Panc1 (cell line): Measurements from ENCODE around the gene ATXN7L1. TPM values are rescaled to one million over a fixed set of nuclear protein-coding genes. Genes with fewer than 3 reads are reported as not detected.

Experiments
- ATAC-seq: fragments of 200-7000 bp; cut with Tn5 transposase; 2 replicates; pipeline ENCODE4 v1.9.1; 2020; ENCODE audit warnings: mild to moderate bottlenecking, moderate library complexity
- BruUV-seq: library from RNA; stranded (reverse); fragments of 400-500 nt; replicated peaks from 2 replicates; lab custom pipeline; 2021; lab: Mats Ljungman, UMichigan
- CTCF ChIA-PET: fragments of 300-600 bp; sonication (Branson Sonifier 250); formaldehyde crosslinking; loops from one replicate; lab custom pipeline; 2022; ENCODE audit warnings: antibody characterized with exemption; lab: Charles Lee
- POLR2A ChIA-PET: fragments of 300-600 bp; sonication (Branson Sonifier 250); formaldehyde crosslinking; loops from one replicate; lab custom pipeline; 2022; ENCODE audit warnings: antibody characterized with exemption; lab: Charles Lee
- DNase-seq: peaks from one replicate; pipeline ENCODE4 v3.0.0-alpha.2; 2010; ENCODE audit warnings: low read depth, low spot score
- H3K27ac ChIP-seq: 2 replicates; pipeline ENCODE4 v1.5.1; 2011; ENCODE audit warnings: mild to moderate bottlenecking, low read length, inconsistent platforms
- H3K27me3 ChIP-seq: fragments of 200-500 bp; sonication (Bioruptor generic); 2 replicates; pipeline ENCODE4 v1.6.0; 2014; ENCODE audit warnings: low read length, inconsistent platforms; ENCODE audit not compliant: control insufficient read depth, insufficient read depth
- H3K36me3 ChIP-seq: fragments of 200-500 bp; sonication (Bioruptor generic); 2 replicates; pipeline ENCODE4 v1.5.1; 2014; ENCODE audit warnings: inconsistent platforms, mild to moderate bottlenecking, low read length, moderate library complexity; ENCODE audit not compliant: control insufficient read depth, insufficient read depth
- H3K4me1 ChIP-seq: 2 replicates; pipeline ENCODE4 v1.5.1; 2011; ENCODE audit warnings: inconsistent platforms, mild to moderate bottlenecking, low read length, moderate library complexity; ENCODE audit not compliant: control insufficient read depth, insufficient read depth
- H3K4me3 ChIP-seq, 2 experiments: 2 replicates each; pipeline ENCODE4 v1.5.1; 2011 to 2012; ENCODE audit warnings: low read depth in 2 of 2, low read length in 2 of 2, mild to moderate bottlenecking in 2 of 2, inconsistent platforms in 1 of 2, moderate library complexity in 1 of 2
- H3K9me3 ChIP-seq: fragments of 200-500 bp; sonication (Bioruptor generic); 2 replicates; pipeline ENCODE4 v1.5.1; 2014; ENCODE audit warnings: low read depth, mild to moderate bottlenecking, inconsistent platforms, low read length, moderate library complexity; ENCODE audit not compliant: control insufficient read depth, insufficient read depth
- POLR2AphosphoS5 ChIP-seq: IDR thresholded peaks from 2 replicates; pipeline ENCODE4 v1.6.1; 2012; ENCODE audit warnings: mild to moderate bottlenecking, low read depth, low read length, moderate library complexity
- SIN3A ChIP-seq: IDR thresholded peaks from 2 replicates; pipeline ENCODE4 v1.6.1; 2012; ENCODE audit warnings: low read depth, mild to moderate bottlenecking, low read length, moderate library complexity, borderline replicate concordance; ENCODE audit not compliant: insufficient read depth
- TCF7L2 ChIP-seq: IDR thresholded peaks from 2 replicates; pipeline ENCODE4 v1.6.1; 2011; ENCODE audit warnings: mild to moderate bottlenecking, low read depth, low read length, inconsistent platforms
- in situ Hi-C: cut with HindIII; loops from 2 replicates; pipeline ENCODE4 v1.10.0; 2016; ENCODE audit warnings: low sequenced_read_pairs, low pct_unique_long_range_greater_than_20kb
- intact Hi-C: fragments of 100-400 bp; cut with micrococcal nuclease; formaldehyde crosslinking; loops from one replicate; pipeline ENCODE4 v1.10.0; 2022; ENCODE audit not compliant: unreplicated experiment
- total RNA-seq: library from RNA; stranded (reverse); gene quantifications from one replicate; pipeline ENCODE4 v1.2.1, GENCODE V29; 2021; ENCODE audit not compliant: unreplicated experiment
- TF ChIP-seq, protein P1 (sequence below), 2 experiments: IDR thresholded peaks; 2 replicates each; pipeline ENCODE4 v1.6.1; 2011 to 2012; ENCODE audit warnings: low read depth in 2 of 2, control low read depth in 1 of 2, low read length in 1 of 2, mild to moderate bottlenecking in 1 of 2, moderate library complexity in 1 of 2; ENCODE audit not compliant: insufficient read depth in 1 of 2
- TF ChIP-seq, protein P2 (sequence below): fragments of 450-650 bp; IDR thresholded peaks from 2 replicates; pipeline ENCODE4 v1.5.1; 2017; ENCODE audit warnings: mild to moderate bottlenecking

ATXN7L1 gene
- total RNA-seq, 1 experiment from 2014 or later = 10.8 TPM

- ChIA-PET CTCF (interaction anchor here (0.7 kb wide), 1 partner anchor 201 kb away, joined by 5 read pairs; no protein-coding TSS in a partner anchor), POLR2A (no interaction called here)
- TF ChIP-seq TCF7L2 (no peak), SIN3A (no peak), POLR2AphosphoS5 (no peak)
- TF ChIP-seq, protein P1, sequence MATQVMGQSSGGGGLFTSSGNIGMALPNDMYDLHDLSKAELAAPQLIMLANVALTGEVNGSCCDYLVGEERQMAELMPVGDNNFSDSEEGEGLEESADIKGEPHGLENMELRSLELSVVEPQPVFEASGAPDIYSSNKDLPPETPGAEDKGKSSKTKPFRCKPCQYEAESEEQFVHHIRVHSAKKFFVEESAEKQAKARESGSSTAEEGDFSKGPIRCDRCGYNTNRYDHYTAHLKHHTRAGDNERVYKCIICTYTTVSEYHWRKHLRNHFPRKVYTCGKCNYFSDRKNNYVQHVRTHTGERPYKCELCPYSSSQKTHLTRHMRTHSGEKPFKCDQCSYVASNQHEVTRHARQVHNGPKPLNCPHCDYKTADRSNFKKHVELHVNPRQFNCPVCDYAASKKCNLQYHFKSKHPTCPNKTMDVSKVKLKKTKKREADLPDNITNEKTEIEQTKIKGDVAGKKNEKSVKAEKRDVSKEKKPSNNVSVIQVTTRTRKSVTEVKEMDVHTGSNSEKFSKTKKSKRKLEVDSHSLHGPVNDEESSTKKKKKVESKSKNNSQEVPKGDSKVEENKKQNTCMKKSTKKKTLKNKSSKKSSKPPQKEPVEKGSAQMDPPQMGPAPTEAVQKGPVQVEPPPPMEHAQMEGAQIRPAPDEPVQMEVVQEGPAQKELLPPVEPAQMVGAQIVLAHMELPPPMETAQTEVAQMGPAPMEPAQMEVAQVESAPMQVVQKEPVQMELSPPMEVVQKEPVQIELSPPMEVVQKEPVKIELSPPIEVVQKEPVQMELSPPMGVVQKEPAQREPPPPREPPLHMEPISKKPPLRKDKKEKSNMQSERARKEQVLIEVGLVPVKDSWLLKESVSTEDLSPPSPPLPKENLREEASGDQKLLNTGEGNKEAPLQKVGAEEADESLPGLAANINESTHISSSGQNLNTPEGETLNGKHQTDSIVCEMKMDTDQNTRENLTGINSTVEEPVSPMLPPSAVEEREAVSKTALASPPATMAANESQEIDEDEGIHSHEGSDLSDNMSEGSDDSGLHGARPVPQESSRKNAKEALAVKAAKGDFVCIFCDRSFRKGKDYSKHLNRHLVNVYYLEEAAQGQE (IDR thresholded peaks at IDR 0.05; ENCODE audit: insufficient read depth in 1 of 2, low read depth in 2 of 2, low read length in 1 of 2) = no peak
- TF ChIP-seq, protein P2, sequence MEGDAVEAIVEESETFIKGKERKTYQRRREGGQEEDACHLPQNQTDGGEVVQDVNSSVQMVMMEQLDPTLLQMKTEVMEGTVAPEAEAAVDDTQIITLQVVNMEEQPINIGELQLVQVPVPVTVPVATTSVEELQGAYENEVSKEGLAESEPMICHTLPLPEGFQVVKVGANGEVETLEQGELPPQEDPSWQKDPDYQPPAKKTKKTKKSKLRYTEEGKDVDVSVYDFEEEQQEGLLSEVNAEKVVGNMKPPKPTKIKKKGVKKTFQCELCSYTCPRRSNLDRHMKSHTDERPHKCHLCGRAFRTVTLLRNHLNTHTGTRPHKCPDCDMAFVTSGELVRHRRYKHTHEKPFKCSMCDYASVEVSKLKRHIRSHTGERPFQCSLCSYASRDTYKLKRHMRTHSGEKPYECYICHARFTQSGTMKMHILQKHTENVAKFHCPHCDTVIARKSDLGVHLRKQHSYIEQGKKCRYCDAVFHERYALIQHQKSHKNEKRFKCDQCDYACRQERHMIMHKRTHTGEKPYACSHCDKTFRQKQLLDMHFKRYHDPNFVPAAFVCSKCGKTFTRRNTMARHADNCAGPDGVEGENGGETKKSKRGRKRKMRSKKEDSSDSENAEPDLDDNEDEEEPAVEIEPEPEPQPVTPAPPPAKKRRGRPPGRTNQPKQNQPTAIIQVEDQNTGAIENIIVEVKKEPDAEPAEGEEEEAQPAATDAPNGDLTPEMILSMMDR = no peak
- no TSS peak for BruUV-seq
- Histone ChIP-seq H3K4me3 (no peak overlapping the region), H3K4me1 (no peaks in the 10 kb centered on the region), H3K9me3 (no peaks in the 10 kb centered on the region), H3K27ac (no peak overlapping the region), H3K27me3 (no peaks in the 10 kb centered on the region), H3K36me3 (no peaks in the 10 kb centered on the region)
- ATAC-seq (no peak), DNase-seq (no peak)
- intact Hi-C loops (no loop called here), in situ Hi-C loops (no loop called here)
These were observed 21.9 kb downstream of the ATXN7L1 start for GRCh38 chr7:105854498-105854897.

DNA sequence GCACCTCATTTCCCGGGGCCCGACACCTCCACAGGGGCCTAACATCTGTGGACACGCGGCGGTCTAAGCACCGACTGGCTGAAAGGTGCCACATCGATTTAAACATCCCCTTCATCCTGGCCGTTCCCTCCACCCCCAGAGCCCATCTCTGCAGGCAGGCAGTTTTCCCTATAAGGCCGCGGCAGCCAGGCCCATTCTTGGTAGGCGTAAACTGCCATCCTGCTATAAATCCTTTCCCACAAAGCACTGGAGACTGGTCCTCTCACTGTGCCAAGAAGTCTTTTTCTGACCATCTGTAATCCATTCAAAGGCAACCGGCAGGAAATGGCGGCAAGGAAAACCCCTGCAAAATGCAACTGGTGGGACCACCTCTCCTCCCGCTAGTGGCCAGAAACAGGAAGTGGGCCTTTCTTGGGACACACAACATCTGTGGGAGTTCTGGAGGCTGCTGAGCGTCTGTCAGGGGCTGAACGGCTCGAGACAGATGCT is 22.4 kb downstream of the ATXN7L1 start:
- intact Hi-C loops = no loop called here
- in situ Hi-C loops = no loop called here
- CTCF ChIA-PET = interaction anchor here (0.7 kb wide), 1 partner anchor 201 kb away, joined by 5 read pairs; no protein-coding TSS in a partner anchor
- H3K4me3 ChIP-seq = no peak overlapping the region
- no peaks in the 10 kb centered on the region for H3K9me3 ChIP-seq
- ATAC-seq (no peak), DNase-seq (no peak)
- no peaks in the 10 kb centered on the region for H3K36me3 ChIP-seq
- H3K4me1 ChIP-seq = no peaks in the 10 kb centered on the region
- no peak overlapping the region for H3K27ac ChIP-seq
- H3K27me3 ChIP-seq = no peaks in the 10 kb centered on the region
- TF ChIP-seq SIN3A = no peak
- TF ChIP-seq, protein P2 = no peak
- no peak for TF ChIP-seq POLR2AphosphoS5
- TF ChIP-seq TCF7L2 = no peak
- TF ChIP-seq, protein P1 (IDR thresholded peaks at IDR 0.05; ENCODE audit: insufficient read depth in 1 of 2, low read depth in 2 of 2, low read length in 1 of 2) = no peak
- POLR2A ChIA-PET = no interaction called here
- BruUV-seq = no TSS peak
